ENCODE measurements around the gene TMEM223.
"Not testable (repeated sequence)": the region's sequence is repeated elsewhere in the genome, so short reads cannot be mapped to it uniquely, and the experiment has no call there.

The TMEM223 gene

DNA sequence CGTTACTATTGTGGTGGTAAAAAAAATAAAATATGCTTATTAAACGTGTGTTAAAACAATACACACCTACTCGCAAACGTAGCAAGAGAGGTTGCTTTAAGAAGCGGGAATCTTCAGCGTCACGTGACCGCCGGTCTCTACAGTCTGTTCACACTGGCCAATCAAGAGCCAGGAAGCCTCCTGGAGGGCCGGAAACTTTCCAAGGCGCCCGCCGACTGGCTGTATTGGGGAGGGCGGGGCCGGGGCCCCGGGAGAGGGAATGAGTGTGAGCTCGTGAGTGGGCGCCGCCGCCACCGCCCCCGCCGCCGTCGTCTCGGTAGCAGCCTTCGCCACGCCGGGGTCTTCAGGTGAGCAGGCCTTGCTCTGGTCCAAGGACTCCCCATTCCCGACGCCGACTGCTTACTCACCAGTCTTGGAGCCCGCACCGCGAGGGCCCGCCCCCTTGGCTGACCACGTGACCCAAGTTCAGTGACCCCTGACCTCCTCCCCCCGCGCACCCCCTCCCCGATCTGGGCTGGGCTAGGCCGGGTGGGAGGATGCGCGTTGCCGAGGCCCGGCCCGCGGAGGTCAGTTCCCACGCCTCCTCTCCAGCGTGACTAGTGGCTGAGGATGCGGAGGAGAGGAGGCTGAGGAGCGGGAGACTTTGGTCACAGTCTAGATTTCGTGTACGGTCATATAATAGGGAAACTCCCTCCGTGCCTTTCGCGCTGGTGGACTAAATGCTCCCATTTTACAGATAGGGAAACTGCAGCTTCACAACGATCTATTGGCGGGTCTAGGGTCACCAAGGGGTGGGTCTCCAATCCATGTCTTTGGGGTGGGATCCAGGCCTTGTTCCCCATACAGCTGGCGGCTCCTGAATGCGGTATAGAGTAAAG lies 20.4 kb downstream of the TMEM223 start, which contains the start of gene TAF6L:
Gene TAF6L (plus strand): TSS at position 253 of the 878 bp plus-strand sequence. CDS start 4,388 bp downstream, outside the sequence.
- peak; percentile 90 for DNase-seq (ENCODE audit: low read depth)
- peak within 1 kb of the TSS; percentile 84 for H3K4me3 ChIP-seq (ENCODE audit: low read depth, low read length)
- TF ChIP-seq, protein P1, sequence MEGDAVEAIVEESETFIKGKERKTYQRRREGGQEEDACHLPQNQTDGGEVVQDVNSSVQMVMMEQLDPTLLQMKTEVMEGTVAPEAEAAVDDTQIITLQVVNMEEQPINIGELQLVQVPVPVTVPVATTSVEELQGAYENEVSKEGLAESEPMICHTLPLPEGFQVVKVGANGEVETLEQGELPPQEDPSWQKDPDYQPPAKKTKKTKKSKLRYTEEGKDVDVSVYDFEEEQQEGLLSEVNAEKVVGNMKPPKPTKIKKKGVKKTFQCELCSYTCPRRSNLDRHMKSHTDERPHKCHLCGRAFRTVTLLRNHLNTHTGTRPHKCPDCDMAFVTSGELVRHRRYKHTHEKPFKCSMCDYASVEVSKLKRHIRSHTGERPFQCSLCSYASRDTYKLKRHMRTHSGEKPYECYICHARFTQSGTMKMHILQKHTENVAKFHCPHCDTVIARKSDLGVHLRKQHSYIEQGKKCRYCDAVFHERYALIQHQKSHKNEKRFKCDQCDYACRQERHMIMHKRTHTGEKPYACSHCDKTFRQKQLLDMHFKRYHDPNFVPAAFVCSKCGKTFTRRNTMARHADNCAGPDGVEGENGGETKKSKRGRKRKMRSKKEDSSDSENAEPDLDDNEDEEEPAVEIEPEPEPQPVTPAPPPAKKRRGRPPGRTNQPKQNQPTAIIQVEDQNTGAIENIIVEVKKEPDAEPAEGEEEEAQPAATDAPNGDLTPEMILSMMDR (IDR thresholded peaks at IDR 0.05; ENCODE audit: low read depth, low read length, missing control alignments) = no peak

DNA sequence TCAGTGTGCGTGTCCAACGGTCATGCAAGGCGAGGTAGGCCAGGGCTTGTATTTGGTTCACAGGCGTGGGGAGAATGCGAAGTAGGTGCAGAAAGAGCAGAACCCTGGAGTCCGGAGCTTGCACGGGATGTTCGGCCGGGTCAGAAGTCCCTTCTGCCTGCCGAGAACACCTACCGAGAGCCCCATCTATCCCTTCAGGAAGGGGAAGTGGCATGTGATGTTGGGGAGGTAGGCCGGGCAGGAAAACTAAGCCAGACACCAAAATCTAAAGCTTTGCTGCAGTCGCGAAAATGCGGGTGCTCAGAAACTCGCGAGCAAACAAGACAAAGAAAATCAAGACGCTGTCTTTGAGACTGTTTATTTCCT lies 21.0 kb downstream of the TMEM223 start:
- TF ChIP-seq, protein P1 (IDR thresholded peaks at IDR 0.05; ENCODE audit: low read depth, low read length, missing control alignments) = no peak
- H3K4me3 ChIP-seq (ENCODE audit: low read depth, low read length) = peak overlapping the region; percentile 84
- DNase-seq (ENCODE audit: low read depth) = no peak

DNA sequence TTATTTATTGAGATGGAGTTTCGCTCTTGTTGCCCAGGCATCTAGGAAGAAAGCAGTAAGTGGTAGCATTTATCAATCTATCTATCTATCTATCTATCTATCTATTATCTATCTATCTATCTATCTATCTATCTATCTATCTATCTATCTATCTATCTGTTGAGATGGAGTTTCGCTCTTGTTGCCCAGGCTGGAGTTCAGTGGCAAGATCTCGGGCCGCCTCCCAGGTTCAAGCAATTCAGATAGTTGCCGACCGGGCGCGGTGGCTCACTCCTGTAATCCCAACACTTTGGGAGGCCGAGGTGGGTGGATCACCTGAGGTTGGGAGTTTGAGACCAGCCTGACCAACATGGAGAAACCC lies 31.0 kb downstream of the TMEM223 start:
- DNase-seq (ENCODE audit: low read depth) = not testable (repeated sequence)
- peak overlapping the region; percentile 24; the same call in 1 of the 2 replicates for H3K4me3 ChIP-seq (ENCODE audit: low read depth, low read length)

DNA sequence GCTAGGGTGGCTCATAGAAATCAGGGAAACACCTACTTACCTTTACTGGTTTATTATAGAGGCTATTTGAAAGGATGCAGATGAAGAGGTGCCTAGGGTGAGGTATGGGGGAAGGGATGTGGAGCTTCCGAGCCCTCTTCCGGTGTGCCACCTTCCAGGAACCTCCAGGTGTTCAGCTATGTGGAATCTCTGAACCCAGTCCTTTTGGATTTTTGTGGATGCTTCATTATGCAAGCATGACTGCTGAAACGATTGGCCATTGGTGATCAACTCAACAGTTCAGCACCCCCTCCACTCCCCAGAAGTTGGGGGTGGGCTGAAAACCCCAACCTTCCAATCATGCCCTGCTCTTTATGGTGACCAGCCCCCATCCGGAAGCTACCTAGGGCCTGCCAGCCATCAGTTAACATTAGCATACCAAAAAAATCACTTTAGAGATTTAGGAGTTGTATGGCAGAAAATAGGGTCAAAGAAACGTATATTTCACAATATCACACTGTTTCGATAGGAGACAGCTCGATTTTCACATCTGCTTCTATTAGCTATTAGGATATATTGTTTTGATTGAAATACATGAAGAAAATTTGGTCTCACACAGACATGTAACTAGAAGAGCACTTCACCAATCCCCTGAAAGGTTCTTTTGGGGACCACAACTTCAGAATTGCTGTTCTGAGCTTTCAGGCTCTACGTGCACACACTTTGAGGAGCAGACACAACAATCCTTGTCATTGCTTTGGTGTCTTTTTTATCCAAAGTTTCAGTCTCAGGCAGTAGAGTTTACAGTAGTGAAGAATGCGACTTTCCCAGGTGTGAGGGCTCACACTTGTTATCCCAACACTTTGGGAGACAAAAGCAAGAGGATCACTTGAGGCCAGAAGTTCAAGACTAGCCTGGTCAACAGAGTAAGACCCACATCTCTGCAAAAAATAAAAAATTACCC lies 33.7 kb downstream of the TMEM223 start:
- DNase-seq (ENCODE audit: low read depth) = no peak
- H3K4me3 ChIP-seq (ENCODE audit: low read depth, low read length) = no peak overlapping the region
- TF ChIP-seq, protein P1 (IDR thresholded peaks at IDR 0.05; ENCODE audit: low read depth, low read length, missing control alignments) = no peak

DNA sequence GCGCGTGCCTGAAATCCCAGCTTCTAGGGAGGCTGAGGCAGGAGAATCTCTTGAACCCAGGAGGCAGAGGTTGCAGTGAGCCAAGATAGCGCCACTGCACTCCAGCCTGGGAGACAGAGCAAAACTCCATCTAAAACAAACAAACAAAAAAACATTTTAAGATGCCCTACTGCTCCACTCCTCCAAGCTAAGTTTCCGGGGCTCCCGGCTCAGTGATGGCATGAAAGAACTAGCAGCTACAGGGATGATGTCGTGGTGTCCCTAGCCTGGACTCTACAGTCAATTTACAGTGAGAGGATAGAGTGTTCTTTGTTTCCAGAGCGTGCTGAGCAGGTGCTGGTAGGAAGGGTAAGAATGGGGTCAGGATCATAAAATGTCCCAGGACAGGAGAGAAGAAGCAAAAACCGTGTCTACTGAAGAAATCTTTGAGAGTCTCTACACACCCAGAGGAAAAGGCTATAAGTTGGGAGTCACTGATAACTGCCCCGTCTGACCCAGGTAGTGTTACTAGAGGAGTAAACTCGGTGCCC lies 36.7 kb downstream of the TMEM223 start:
- no peak for DNase-seq (ENCODE audit: low read depth)
- TF ChIP-seq, protein P1 (IDR thresholded peaks at IDR 0.05; ENCODE audit: low read depth, low read length, missing control alignments) = no peak
- H3K4me3 ChIP-seq (ENCODE audit: low read depth, low read length) = no peak overlapping the region

DNA sequence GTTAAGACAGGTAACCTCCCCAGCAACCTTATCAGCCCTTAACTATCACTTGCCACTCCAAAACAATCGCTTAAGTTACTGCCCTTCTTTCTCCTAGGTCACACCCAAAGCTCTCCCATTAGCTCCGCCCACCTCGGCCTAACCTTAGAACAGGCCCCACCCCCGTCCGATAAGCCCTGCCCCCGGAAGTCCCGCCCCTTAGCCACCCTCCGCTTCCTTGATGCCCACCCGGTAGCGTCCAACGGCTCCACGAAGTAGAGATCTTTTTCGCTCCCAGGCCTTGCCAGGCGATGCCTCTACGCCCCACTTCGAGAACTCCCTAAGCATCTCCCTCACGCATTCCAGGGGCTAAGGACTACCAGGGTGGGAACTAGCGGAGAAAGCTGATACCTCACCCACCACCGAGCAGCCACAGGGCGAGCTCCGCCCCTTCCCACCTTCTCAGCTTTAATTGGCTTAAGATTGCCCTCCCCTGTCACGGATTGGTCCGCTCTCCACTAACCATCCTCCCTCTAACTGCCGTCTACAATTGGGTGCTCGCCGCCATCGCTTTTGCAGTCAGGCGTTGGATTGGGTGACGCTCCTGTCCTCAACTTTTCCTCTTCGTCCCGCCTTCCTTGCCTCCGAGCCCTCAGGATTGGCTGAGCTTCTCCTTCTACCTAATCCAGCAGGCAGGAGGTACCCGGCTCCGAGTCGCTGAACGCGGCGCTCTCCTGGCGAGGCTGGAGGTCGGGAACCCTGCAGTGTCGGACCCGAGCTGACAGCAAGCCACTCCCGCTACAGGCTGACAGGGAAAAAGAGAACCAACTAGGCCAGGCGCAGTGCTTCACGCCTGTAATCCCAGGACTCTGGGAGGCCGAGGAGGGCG lies 37.8 kb downstream of the TMEM223 start, which contains the start of gene ZBTB3:
Gene ZBTB3 (minus strand): TSS at position 425 of the 868 bp plus-strand sequence. CDS start 496 bp downstream, outside the sequence.
- H3K4me3 ChIP-seq (ENCODE audit: low read depth, low read length) = peak within 1 kb of the TSS; percentile 69
- TF ChIP-seq, protein P1 (IDR thresholded peaks at IDR 0.05; ENCODE audit: low read depth, low read length, missing control alignments) = no peak
- DNase-seq (ENCODE audit: low read depth) = peak; percentile 100
